Subcutaneous abdominal adipose tissue (tissue), 5 donors: Measurements from ENCODE around the gene RNF213.

Experiments
- H3K27ac ChIP-seq: one replicate; pipeline ENCODE4 v1.7.0; 2013; ENCODE audit warnings: low read depth, mild to moderate bottlenecking, inconsistent platforms, low read length, moderate library complexity
- H3K27me3 ChIP-seq, 5 donors: one replicate each; pipeline ENCODE4 v1.7.0; 2013; ENCODE audit warnings: low read length in 5 of 5, inconsistent platforms in 1 of 5; ENCODE audit not compliant: control insufficient read depth in 5 of 5, insufficient read depth in 4 of 5
- H3K36me3 ChIP-seq, 5 donors: one replicate each; pipeline ENCODE4 v1.7.0; 2013; ENCODE audit warnings: low read length in 5 of 5; ENCODE audit not compliant: control insufficient read depth in 5 of 5, insufficient read depth in 5 of 5
- H3K4me1 ChIP-seq, 5 donors: one replicate each; pipeline ENCODE4 v1.7.0; 2013; ENCODE audit warnings: low read length in 5 of 5, mild to moderate bottlenecking in 3 of 5, moderate library complexity in 1 of 5; ENCODE audit not compliant: control insufficient read depth in 5 of 5, insufficient read depth in 5 of 5
- H3K4me3 ChIP-seq, 5 donors: one replicate each; pipeline ENCODE4 v1.7.0; 2013; ENCODE audit warnings: low read length in 5 of 5, low read depth in 1 of 5
- H3K9ac ChIP-seq, 5 donors: one replicate each; pipeline ENCODE4 v1.7.0; 2013; ENCODE audit warnings: low read length in 5 of 5, mild to moderate bottlenecking in 4 of 5, moderate library complexity in 3 of 5
- H3K9me3 ChIP-seq, 5 donors: one replicate each; pipeline ENCODE4 v1.7.0; 2013; ENCODE audit warnings: low read length in 5 of 5; ENCODE audit not compliant: control insufficient read depth in 5 of 5
- donor health status: healthy.
- donor health status: healthy.
- donor health status: healthy.
- donor health status: healthy.
- donor health status: healthy.

The RNF213 gene

DNA sequence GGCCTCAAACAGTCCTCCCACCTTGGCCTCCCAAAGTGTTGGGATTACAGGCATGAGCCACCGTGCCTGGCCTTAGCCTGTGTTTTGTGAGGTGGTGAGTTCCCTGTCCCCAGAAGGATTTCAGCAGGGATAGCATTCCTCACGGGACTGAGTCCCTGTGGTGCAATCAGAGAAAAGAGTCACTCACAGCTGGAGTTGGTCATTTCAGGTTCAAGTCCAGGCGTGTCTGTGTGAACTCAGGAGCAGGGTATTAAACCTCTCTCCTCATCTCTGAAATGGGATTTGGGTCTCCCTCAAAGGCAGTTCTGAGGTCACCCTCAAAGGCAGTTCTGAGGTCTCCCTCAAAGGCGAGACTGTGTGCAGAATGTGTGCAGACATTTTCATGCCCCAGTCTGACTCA, 187.1 kb downstream of the RNF213 start:
- H3K9me3 ChIP-seq, result no peaks in the 10 kb centered on the region
- H3K4me1 ChIP-seq, result peaks cover 0 to 11% (median 0%) of the 10 kb centered on the region in 5 donors
- no peak overlapping the region for H3K27ac ChIP-seq
- peaks cover 0 to 3% (median 0%) of the 10 kb centered on the region in 5 donors for H3K27me3 ChIP-seq
- H3K36me3 ChIP-seq, result no peaks in the 10 kb centered on the region
- no peak overlapping the region for H3K4me3 ChIP-seq
- no peak overlapping the region for H3K9ac ChIP-seq
